HCT116 (cell line): Measurements from ENCODE around the gene BCAR1. TPM values are rescaled to one million over a fixed set of nuclear protein-coding genes. Genes with fewer than 3 reads are reported as not detected.

Experiments used
- ATAC-seq: fragments of 200-7000 bp; cut with Tn5 transposase; 2 replicates; pipeline ENCODE4 v1.9.1; 2020; ENCODE audit warnings: mild to moderate bottlenecking, moderate library complexity
- BruUV-seq: library from RNA; stranded (reverse); fragments of 400-500 nt; replicated peaks from 2 replicates; lab custom pipeline; 2021; lab: Mats Ljungman, UMichigan
- CTCF ChIA-PET: fragments of 300-600 bp; sonication (Branson Sonifier 250); formaldehyde crosslinking; loops from one replicate; lab custom pipeline; 2021; ENCODE audit warnings: antibody characterized with exemption; lab: Charles Lee
- POLR2A ChIA-PET: fragments of 300-600, 350-600 bp; sonication (Branson Sonifier 250); formaldehyde crosslinking; loops from one replicate; lab custom pipeline; 2021; ENCODE audit warnings: antibody characterized with exemption; lab: Charles Lee
- RAD21 ChIA-PET, 2 experiments: fragments of 300-600 bp; sonication (Branson Sonifier 250); formaldehyde crosslinking; loops; one replicate each; lab custom pipeline; 2023; ENCODE audit warnings: low total read pairs in 2 of 2; ENCODE audit not compliant: uncharacterized antibody in 2 of 2, unreplicated experiment in 2 of 2, low non-redundant PET in 1 of 2; lab: Charles Lee
- DNase-seq: peaks from one replicate; pipeline ENCODE4 v3.0.0-alpha.2; 2010; ENCODE audit warnings: low read depth, low spot score
- H2AFZ ChIP-seq: fragments of 200-600 bp; shearing (Covaris generic), sonication (generic); 2 replicates; pipeline ENCODE4 v1.6.1; 2017; ENCODE audit warnings: low read depth, mixed run types, mixed read lengths, antibody characterized with exemption, low read length; ENCODE audit not compliant: poor library complexity, severe bottlenecking
- H3K27ac ChIP-seq: 2 replicates; pipeline ENCODE4 v1.5.1; 2012; ENCODE audit warnings: low read depth, low read length
- H3K27me3 ChIP-seq: fragments of 200-600 bp; sonication (generic); 2 replicates; pipeline ENCODE4 v1.6.1; 2016; ENCODE audit warnings: mixed run types, low read length, mixed read lengths; ENCODE audit not compliant: insufficient read depth
- H3K36me3 ChIP-seq, 2 experiments: fragments of 200-500 bp in 1 of 2; fragments of 200-600 bp in 1 of 2; sonication (Bioruptor generic) in 1 of 2; sonication (generic) in 1 of 2; 2 replicates each; pipeline versions ENCODE4 v1.5.1 to v1.6.1; 2014 to 2016; ENCODE audit warnings: low read length in 2 of 2, inconsistent platforms in 1 of 2, mixed read lengths in 1 of 2, mixed run types in 1 of 2; ENCODE audit not compliant: insufficient read depth in 2 of 2, control insufficient read depth in 1 of 2
- H3K4me1 ChIP-seq, 2 experiments: fragments of 200-600 bp in 1 of 2; sonication (generic) in 1 of 2; 2 replicates each; pipeline versions ENCODE4 v1.5.1 to v1.6.1; 2012 to 2017; ENCODE audit warnings: low read length in 2 of 2, inconsistent platforms in 1 of 2, mild to moderate bottlenecking in 1 of 2, mixed read lengths in 1 of 2, mixed run types in 1 of 2, moderate library complexity in 1 of 2; ENCODE audit not compliant: insufficient read depth in 2 of 2, control insufficient read depth in 1 of 2
- H3K4me2 ChIP-seq: fragments of 200-600 bp; sonication (generic); 2 replicates; pipeline ENCODE4 v1.6.1; 2017; ENCODE audit warnings: mixed run types, low read length, mixed read lengths
- H3K4me3 ChIP-seq, 2 experiments: fragments of 200-600 bp in 1 of 2; sonication (generic) in 1 of 2; replicated peaks in 1 of 2; 2 replicates each; pipeline ENCODE4 v1.5.1; 2011 to 2016; ENCODE audit warnings: low read length in 2 of 2, control low read depth in 1 of 2, low read depth in 1 of 2, mild to moderate bottlenecking in 1 of 2, mixed read lengths in 1 of 2, mixed run types in 1 of 2
- H3K79me2 ChIP-seq: fragments of 200-600 bp; sonication (generic); 2 replicates; pipeline ENCODE4 v1.6.1; 2017; ENCODE audit warnings: mild to moderate bottlenecking, mixed run types, low read length, moderate library complexity, mixed read lengths; ENCODE audit not compliant: insufficient read depth
- H3K9ac ChIP-seq: fragments of 200-600 bp; sonication (generic); 2 replicates; pipeline ENCODE4 v1.6.1; 2016; ENCODE audit warnings: low read length, mixed read lengths
- H3K9me2 ChIP-seq: fragments of 200-600 bp; sonication (generic), shearing (Covaris generic); 2 replicates; pipeline ENCODE4 v1.6.1; 2017; ENCODE audit warnings: mixed run types, mild to moderate bottlenecking, moderate library complexity; ENCODE audit not compliant: insufficient read depth
- H3K9me3 ChIP-seq, 2 experiments: fragments of 200-500 bp in 1 of 2; fragments of 200-600 bp in 1 of 2; sonication (Bioruptor generic) in 1 of 2; sonication (generic) in 1 of 2; 2 replicates each; pipeline ENCODE4 v1.6.1; 2014 to 2017; ENCODE audit warnings: low read length in 2 of 2, mixed read lengths in 2 of 2, inconsistent platforms in 1 of 2, low read depth in 1 of 2, mild to moderate bottlenecking in 1 of 2, mixed run types in 1 of 2, moderate library complexity in 1 of 2; ENCODE audit not compliant: control insufficient read depth in 1 of 2, insufficient read depth in 1 of 2
- H4K20me1 ChIP-seq: fragments of 200-600 bp; sonication (generic), shearing (Covaris generic); 2 replicates; pipeline ENCODE4 v1.6.1; 2017; ENCODE audit warnings: mixed run types, mild to moderate bottlenecking, moderate library complexity; ENCODE audit not compliant: insufficient read depth
- ATF3 ChIP-seq: IDR thresholded peaks from 2 replicates; pipeline ENCODE4 v1.6.1; 2012
- CBX3 ChIP-seq: IDR thresholded peaks from 2 replicates; pipeline ENCODE4 v1.6.1; 2012; ENCODE audit warnings: low read depth
- EGR1 ChIP-seq: IDR thresholded peaks from 2 replicates; pipeline ENCODE4 v1.6.1; 2012; ENCODE audit warnings: low read depth
- ELF1 ChIP-seq: IDR thresholded peaks from 2 replicates; pipeline ENCODE4 v1.6.1; 2012; ENCODE audit warnings: low read depth, borderline replicate concordance
- EZH2phosphoT487 ChIP-seq: fragments of 200-600 bp; IDR thresholded peaks from 2 replicates; pipeline ENCODE4 v1.6.1; 2018; ENCODE audit warnings: antibody characterized with exemption, borderline replicate concordance
- JUND ChIP-seq: IDR thresholded peaks from 2 replicates; pipeline ENCODE4 v1.6.1; 2012
- MAX ChIP-seq: IDR thresholded peaks from 2 replicates; pipeline ENCODE4 v1.6.1; 2012
- POLR2A ChIP-seq: IDR thresholded peaks from 2 replicates; pipeline ENCODE4 v1.7.0; 2011; ENCODE audit warnings: borderline replicate concordance; ENCODE audit not compliant: insufficient read depth, insufficient read length; ENCODE audit errors: extremely low read depth
- REST ChIP-seq: IDR thresholded peaks from 2 replicates; pipeline ENCODE4 v1.6.1; 2012; ENCODE audit warnings: low read depth
- SP1 ChIP-seq: IDR thresholded peaks from 2 replicates; pipeline ENCODE4 v1.6.1; 2012; ENCODE audit warnings: low read depth
- SRF ChIP-seq: IDR thresholded peaks from 2 replicates; pipeline ENCODE4 v1.6.1; 2012; ENCODE audit warnings: low read depth
- TCF7L2 ChIP-seq: IDR thresholded peaks from 2 replicates; pipeline ENCODE4 v1.7.0; 2011; ENCODE audit warnings: borderline replicate concordance, inconsistent platforms; ENCODE audit not compliant: insufficient read depth, insufficient read length; ENCODE audit errors: extremely low read depth
- ZFX ChIP-seq: fragments of 450-650 bp; IDR thresholded peaks from 2 replicates; pipeline ENCODE4 v1.6.1; 2017
- ZNF274 ChIP-seq: fragments of 200-500 bp; sonication (Bioruptor generic); IDR thresholded peaks from 2 replicates; pipeline ENCODE4 v1.6.1; 2014; ENCODE audit warnings: mild to moderate bottlenecking, low read depth, low read length, inconsistent platforms
- intact Hi-C: fragments of 100-400 bp; cut with micrococcal nuclease; formaldehyde crosslinking; loops from 2 replicates; pipeline ENCODE4 v1.10.0; 2022
- total RNA-seq: library from RNA; stranded (reverse); gene quantifications from one replicate; pipeline ENCODE4 v1.2.1, GENCODE V29; 2021; ENCODE audit not compliant: unreplicated experiment

Gene BCAR1
- total RNA-seq, 1 experiment from 2014 or later, result 49.6 TPM

- H3K27ac ChIP-seq, result no peak overlapping the region
- RAD21 ChIA-PET, result no interaction called here
- peaks cover 4 to 29% of the 10 kb centered on the region in 2 experiments; a peak in 3 of 4 replicates for H3K4me1 ChIP-seq
- DNase-seq (no peak), ATAC-seq (no peak)
- H3K36me3 ChIP-seq, result no peaks in the 10 kb centered on the region; a peak in 1 of 4 replicates
- no peaks in the 10 kb centered on the region for H3K79me2 ChIP-seq
- CTCF ChIA-PET, result no interaction called here
- no TSS peak for BruUV-seq
- H3K27me3 ChIP-seq, result no peaks in the 10 kb centered on the region
- no peaks in the 10 kb centered on the region for H4K20me1 ChIP-seq
- no peak overlapping the region for H2AFZ ChIP-seq
- H3K4me2 ChIP-seq, result no peak overlapping the region
- H3K4me3 ChIP-seq, result no peak overlapping the region
- H3K9ac ChIP-seq, result no peak overlapping the region
- POLR2A ChIA-PET, result no interaction called here
- intact Hi-C loops, result no loop called here
- no peaks in the 10 kb centered on the region for H3K9me2 ChIP-seq
- TF ChIP-seq CBX3, result no peak
- no peak for TF ChIP-seq EZH2phosphoT487
- TF ChIP-seq REST, result no peak
- TF ChIP-seq ELF1, result no peak
- no peak for TF ChIP-seq JUND
- no peak for TF ChIP-seq EGR1
- no peak for TF ChIP-seq POLR2A
- no peak for TF ChIP-seq MAX
- TF ChIP-seq SP1, result no peak
- TF ChIP-seq ZFX, result no peak
- TF ChIP-seq TCF7L2, result no peak
- no peak for TF ChIP-seq ATF3
- no peak for TF ChIP-seq SRF
- TF ChIP-seq ZNF274, result no peak
- no peaks in the 10 kb centered on the region for H3K9me3 ChIP-seq
Observed at GRCh38 chr16:75286389-75286788, 35.0 kb upstream of the BCAR1 start.
